ENCODE data around the gene GAB2. TPM values are rescaled to one million over a fixed set of nuclear protein-coding genes. Genes with fewer than 3 reads are reported as not detected.
A peak's percentile ranks its signal among the peaks of the same experiment; 100 is the strongest.

The GAB2 gene
- total and polyA plus RNA-seq, 2 of the 13 experiments (the other 11 are each of a cell fraction or from before 2014, with no cell fraction given), result 4.1 to 8.6 TPM

GRCh38 chr11:78417888-78418583 lies 416 bp upstream of the GAB2 start (continued):
- TF ChIP-seq ZNF263 (CRISPR knock-in tag; IDR thresholded peaks at IDR 0.05) (no peak; the same call in 1 of the 2 replicates), MEF2D (CRISPR knock-in tag; IDR thresholded peaks at IDR 0.05) (no peak), ZNF780A (CRISPR knock-in tag; IDR thresholded peaks at IDR 0.05) (no peak), TRIM24 (CRISPR knock-in tag; IDR thresholded peaks at IDR 0.05) (no peak), ZBTB42 (CRISPR knock-in tag; IDR thresholded peaks at IDR 0.05) (no peak), ZNF773 (CRISPR knock-in tag; IDR thresholded peaks at IDR 0.05; ENCODE audit: borderline replicate concordance) (no peak), SSRP1 (CRISPR knock-in tag; IDR thresholded peaks at IDR 0.05) (0 out of 2 replicates have a peak, but pooled peaks have one; percentile 59), BRD4 (CRISPR knock-in tag; IDR thresholded peaks at IDR 0.05) (no peak), ZNF232 (CRISPR knock-in tag; IDR thresholded peaks at IDR 0.05; ENCODE audit: borderline replicate concordance) (0 out of 2 replicates have a peak, but pooled peaks have one; percentile 24), NR2C2 (CRISPR knock-in tag; IDR thresholded peaks at IDR 0.05; ENCODE audit: borderline replicate concordance) (no peak; the same call in 1 of the 2 replicates), ZNF670 (CRISPR knock-in tag; IDR thresholded peaks at IDR 0.05; ENCODE audit: borderline replicate concordance) (no peak), CAMTA2 (CRISPR knock-in tag; IDR thresholded peaks at IDR 0.05; ENCODE audit: borderline replicate concordance) (no peak), ZNF574 (CRISPR knock-in tag; IDR thresholded peaks at IDR 0.05) (peak; percentile 52), ELF1 (CRISPR knock-in tag; IDR thresholded peaks at IDR 0.05) (no peak), MTA1 (CRISPR knock-in tag; IDR thresholded peaks at IDR 0.05; ENCODE audit: borderline replicate concordance) (peak; percentile 63; the same call in 1 of the 2 replicates), MIER2 (CRISPR knock-in tag; IDR thresholded peaks at IDR 0.05) (no peak)
- TF ChIP-seq, protein P1, sequence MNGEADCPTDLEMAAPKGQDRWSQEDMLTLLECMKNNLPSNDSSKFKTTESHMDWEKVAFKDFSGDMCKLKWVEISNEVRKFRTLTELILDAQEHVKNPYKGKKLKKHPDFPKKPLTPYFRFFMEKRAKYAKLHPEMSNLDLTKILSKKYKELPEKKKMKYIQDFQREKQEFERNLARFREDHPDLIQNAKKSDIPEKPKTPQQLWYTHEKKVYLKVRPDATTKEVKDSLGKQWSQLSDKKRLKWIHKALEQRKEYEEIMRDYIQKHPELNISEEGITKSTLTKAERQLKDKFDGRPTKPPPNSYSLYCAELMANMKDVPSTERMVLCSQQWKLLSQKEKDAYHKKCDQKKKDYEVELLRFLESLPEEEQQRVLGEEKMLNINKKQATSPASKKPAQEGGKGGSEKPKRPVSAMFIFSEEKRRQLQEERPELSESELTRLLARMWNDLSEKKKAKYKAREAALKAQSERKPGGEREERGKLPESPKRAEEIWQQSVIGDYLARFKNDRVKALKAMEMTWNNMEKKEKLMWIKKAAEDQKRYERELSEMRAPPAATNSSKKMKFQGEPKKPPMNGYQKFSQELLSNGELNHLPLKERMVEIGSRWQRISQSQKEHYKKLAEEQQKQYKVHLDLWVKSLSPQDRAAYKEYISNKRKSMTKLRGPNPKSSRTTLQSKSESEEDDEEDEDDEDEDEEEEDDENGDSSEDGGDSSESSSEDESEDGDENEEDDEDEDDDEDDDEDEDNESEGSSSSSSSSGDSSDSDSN (CRISPR knock-in tag; IDR thresholded peaks at IDR 0.05), result peak; percentile 81
